ENCODE results near the gene RPP21. TPM values are rescaled to one million over a fixed set of nuclear protein-coding genes. Genes with fewer than 3 reads are reported as not detected.

The RPP21 gene
- total and polyA plus RNA-seq, 10 of the 15 experiments (the other 5 are each of a cell fraction or from before 2014, with no cell fraction given), result 14.3 to 94.6 (median 42.1) TPM

DNA sequence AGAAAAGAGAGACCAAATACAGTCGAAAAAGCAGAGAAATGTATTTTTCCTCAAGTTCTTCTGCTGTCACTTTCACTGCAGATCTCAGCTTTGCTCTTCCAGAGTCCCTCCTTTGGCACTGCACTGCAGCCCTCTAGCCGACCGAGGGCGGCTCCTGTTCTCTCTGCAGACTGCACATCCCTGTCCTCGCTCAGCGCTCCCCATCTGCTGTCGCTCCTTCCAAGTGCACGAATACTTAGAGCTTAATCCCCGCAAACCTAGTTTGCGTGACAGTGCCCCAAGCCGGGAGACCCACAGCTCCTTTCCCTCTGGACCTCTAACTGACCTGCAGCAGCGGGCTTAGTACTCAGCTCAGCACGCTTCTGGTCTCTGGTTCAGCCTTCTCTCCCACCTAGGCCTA lies 15.2 kb downstream of the RPP21 start (continued):
- TF ChIP-seq, protein P1, sequence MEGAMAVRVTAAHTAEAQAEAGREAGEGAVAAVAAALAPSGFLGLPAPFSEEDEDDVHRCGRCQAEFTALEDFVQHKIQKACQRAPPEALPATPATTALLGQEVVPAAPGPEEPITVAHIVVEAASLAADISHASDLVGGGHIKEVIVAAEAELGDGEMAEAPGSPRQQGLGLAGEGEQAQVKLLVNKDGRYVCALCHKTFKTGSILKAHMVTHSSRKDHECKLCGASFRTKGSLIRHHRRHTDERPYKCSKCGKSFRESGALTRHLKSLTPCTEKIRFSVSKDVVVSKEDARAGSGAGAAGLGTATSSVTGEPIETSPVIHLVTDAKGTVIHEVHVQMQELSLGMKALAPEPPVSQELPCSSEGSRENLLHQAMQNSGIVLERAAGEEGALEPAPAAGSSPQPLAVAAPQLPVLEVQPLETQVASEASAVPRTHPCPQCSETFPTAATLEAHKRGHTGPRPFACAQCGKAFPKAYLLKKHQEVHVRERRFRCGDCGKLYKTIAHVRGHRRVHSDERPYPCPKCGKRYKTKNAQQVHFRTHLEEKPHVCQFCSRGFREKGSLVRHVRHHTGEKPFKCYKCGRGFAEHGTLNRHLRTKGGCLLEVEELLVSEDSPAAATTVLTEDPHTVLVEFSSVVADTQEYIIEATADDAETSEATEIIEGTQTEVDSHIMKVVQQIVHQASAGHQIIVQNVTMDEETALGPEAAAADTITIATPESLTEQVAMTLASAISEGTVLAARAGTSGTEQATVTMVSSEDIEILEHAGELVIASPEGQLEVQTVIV (IDR thresholded peaks at IDR 0.05; ENCODE audit: borderline replicate concordance, partially characterized antibody), result no peak
- TF ChIP-seq KDM1A (IDR thresholded peaks at IDR 0.05; ENCODE audit: borderline replicate concordance), result no peak
- TF ChIP-seq GATAD2B (conservative IDR thresholded peaks at IDR 0.05; ENCODE audit: low read depth), result no peak

GRCh38 chr6:30361661-30362060 lies 16.7 kb downstream of the RPP21 start:
- no peak for ATAC-seq
- ChIA-PET POLR2A (no interaction called here), SMC1A (ENCODE audit: uncharacterized antibody, unreplicated experiment) (no interaction called here), CTCF (interaction anchor here (2.0 kb wide), 1 partner anchor 27 kb away, joined by 6 read pairs; no protein-coding TSS in a partner anchor), RAD21 (ENCODE audit: unreplicated experiment) (no interaction called here)
- no peaks in the 10 kb centered on the region for H3K36me3 ChIP-seq (ENCODE audit: control insufficient read depth in 2 of 2, insufficient read depth in 2 of 2, low read length in 1 of 2)
- H3K9ac ChIP-seq (ENCODE audit: control insufficient read depth, insufficient read depth, low read length), result no peak overlapping the region
- no peaks in the 10 kb centered on the region for H3K79me2 ChIP-seq (ENCODE audit: control insufficient read depth, insufficient read depth, low read length)
- no peak overlapping the region for H3K4me3 ChIP-seq
- H2AFZ ChIP-seq (ENCODE audit: control insufficient read depth, low read depth, low read length), result no peak overlapping the region
- 0% methylated on average over 2 of the region's 2 CpGs for WGBS (ENCODE audit: insufficient coverage, insufficient replicate concordance, low lambda C conversion rate, missing lambda C conversion rate)
- TF ChIP-seq CEBPB (IDR thresholded peaks at IDR 0.05; ENCODE audit: borderline replicate concordance in 1 of 2, low read depth in 2 of 2, low read length in 2 of 2) (no peak), CBX5 (IDR thresholded peaks at IDR 0.05; ENCODE audit: low read depth) (no peak), SMC3 (IDR thresholded peaks at IDR 0.05; ENCODE audit: borderline replicate concordance, low read length) (no peak), YY1 (IDR thresholded peaks at IDR 0.05; ENCODE audit: low read depth, low read length) (no peak), SKIL (IDR thresholded peaks at IDR 0.05; ENCODE audit: low read depth, poor library complexity, severe bottlenecking) (no peak), SREBF2 (IDR thresholded peaks at IDR 0.05; ENCODE audit: low read length) (no peak), NRF1 (conservative IDR thresholded peaks at IDR 0.05; ENCODE audit: low read depth, low read length) (no peak), FOS (IDR thresholded peaks at IDR 0.05; ENCODE audit: borderline replicate concordance, extremely low read depth, insufficient read length) (no peak), ZSCAN29 (IDR thresholded peaks at IDR 0.05) (no peak), NFYA (IDR thresholded peaks at IDR 0.05; ENCODE audit: borderline replicate concordance, low read depth, low read length) (no peak), KAT2A (conservative IDR thresholded peaks at IDR 0.05; ENCODE audit: control insufficient read depth, low read depth, low read length) (no peak), TCF3 (IDR thresholded peaks at IDR 0.05; ENCODE audit: borderline replicate concordance, insufficient read depth, low read depth, low read length) (no peak), POLR2AphosphoS5 (IDR thresholded peaks at IDR 0.05; ENCODE audit: low read length) (no peak)
- TF ChIP-seq, protein P1 (IDR thresholded peaks at IDR 0.05; ENCODE audit: borderline replicate concordance, partially characterized antibody), result no peak
- BruUV-seq (replicated peaks), result no TSS peak
- intact Hi-C loops (cut with micrococcal nuclease; ENCODE audit: unreplicated experiment) (no loop called here), in situ Hi-C loops (cut with MboI) (no loop called here)
- no peaks in the 10 kb centered on the region for H3K4me1 ChIP-seq (ENCODE audit: control insufficient read depth, insufficient read depth, low read length)
- H3K9me3 ChIP-seq (replicated peaks; ENCODE audit: control insufficient read depth, insufficient read depth, low read length), result no peaks in the 10 kb centered on the region
- H3K27me3 ChIP-seq (replicated peaks in 1 of 2; ENCODE audit: control insufficient read depth in 2 of 2, insufficient read depth in 2 of 2, low read length in 1 of 2), result peaks cover 2 to 7% of the 10 kb centered on the region in 2 experiments; a peak in 3 of 4 replicates
- no peaks in the 10 kb centered on the region for H4K20me1 ChIP-seq (ENCODE audit: control insufficient read depth, insufficient read depth)
- H3K27ac ChIP-seq (ENCODE audit: control insufficient read depth, insufficient read depth), result no peak overlapping the region
- H3K4me2 ChIP-seq (ENCODE audit: control insufficient read depth, insufficient read depth), result no peak overlapping the region
- no peak for DNase-seq (ENCODE audit: low read depth, low spot score)
- no peak for FAIRE-seq
